NOMO-1 treated with DMSO at 0.1 percent for 48 hours (cell line): ENCODE measurements around the gene BAHCC1.

Source experiments
- DNase-seq: peaks from one replicate; lab custom pipeline; 2025; ENCODE audit not compliant: unreplicated experiment; lab: John Stamatoyannopoulos, UW

Gene BAHCC1

DNA sequence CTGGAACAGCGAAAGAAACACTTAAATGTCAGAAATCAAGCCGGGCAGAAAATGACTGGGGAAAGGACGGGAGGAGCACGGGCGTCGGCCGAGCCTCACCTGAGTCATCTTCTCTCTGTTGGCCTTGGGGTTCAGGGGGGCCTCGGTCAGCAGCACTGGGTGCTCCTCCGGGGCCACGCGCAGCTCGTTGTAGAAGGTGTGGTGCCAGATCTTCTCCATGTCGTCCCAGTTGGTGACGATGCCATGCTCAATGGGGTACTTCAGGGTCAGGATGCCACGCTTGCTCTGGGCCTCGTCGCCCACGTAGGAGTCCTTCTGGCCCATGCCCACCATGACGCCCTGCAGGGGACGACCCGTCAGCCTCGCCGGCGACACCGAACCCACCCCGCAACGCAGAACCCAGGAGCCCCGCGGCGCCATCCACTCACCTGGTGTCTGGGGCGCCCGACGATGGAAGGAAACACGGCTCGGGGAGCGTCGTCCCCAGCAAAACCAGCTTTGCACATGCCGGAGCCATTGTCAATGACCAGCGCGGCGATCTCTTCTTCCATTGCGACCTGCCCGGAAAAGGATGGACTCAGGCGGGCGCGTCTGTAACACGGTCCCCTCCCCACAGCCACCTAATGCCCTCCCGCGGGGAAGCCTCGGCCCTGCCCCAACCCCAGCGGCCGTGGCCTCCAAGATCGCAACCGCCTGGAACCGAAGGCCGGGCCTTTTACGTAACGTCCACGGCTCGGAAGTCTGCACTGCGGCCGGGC lies 116.7 kb downstream of the BAHCC1 start:
- DNase-seq = no peak

DNA sequence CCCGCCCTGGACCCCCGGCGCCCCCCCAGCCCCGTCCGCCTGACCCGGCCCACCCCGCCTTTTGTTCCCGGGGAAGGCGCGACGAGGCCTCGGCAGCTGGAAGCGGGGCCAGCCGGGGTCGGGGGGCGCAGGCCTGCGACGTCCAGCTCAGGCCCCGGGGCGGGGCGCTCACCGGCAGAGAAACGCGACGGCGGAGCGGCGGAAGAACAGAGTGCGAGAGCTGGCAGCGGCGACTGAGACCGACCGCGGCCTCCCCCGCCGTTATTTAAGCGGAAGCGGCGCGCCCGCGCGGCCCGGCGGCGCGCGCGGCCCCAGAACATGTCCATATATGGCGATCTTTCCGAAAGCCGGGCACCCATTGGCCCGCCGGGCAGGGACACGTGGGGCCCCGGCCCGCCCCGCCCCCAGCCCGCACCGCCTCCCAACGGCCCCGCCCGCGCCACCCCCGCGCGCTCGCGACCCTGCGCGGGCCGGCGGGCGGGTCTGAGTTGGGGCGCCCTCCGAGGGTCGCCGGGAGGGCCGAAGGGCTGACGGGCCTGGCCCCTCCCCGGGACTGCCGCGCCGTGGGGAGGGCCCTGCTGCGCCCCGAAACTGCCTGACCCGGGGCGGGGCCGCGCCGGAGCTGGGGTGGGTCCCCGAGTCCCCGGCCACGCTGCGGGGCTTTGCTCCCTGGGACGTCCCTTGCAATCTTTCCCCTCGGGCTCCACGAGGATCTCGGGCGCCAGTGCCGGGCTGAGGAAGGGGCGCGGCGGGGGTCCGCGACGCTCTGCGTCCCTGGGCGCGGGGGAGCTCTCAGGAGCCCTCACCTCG lies 117.5 kb downstream of the BAHCC1 start, which contains the start of gene ACTG1:
Gene ACTG1 (minus strand): TSS at position 238 of the 810 bp plus-strand sequence. CDS start 445 bp downstream, outside the sequence.
- peak; percentile 88 for DNase-seq

DNA sequence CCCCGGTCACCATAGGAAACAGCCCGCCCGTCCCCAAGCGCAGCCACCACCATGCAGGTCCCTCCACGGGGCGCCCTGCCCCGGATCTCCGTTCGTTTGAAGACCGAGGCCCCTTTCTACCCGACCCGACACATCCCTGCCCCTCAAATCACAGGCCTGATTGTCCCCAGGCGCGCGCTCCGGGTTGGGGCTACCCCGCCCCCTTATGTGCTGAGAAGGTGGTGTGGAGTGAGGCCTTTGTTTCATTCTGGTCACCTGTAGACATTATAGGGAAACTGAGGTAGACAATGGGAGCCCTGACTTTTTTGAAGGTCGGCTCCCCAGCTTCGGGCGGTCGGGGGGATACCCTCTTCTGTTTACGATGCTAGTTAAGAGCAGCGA lies 118.1 kb downstream of the BAHCC1 start:
- peak; percentile 56 for DNase-seq

DNA sequence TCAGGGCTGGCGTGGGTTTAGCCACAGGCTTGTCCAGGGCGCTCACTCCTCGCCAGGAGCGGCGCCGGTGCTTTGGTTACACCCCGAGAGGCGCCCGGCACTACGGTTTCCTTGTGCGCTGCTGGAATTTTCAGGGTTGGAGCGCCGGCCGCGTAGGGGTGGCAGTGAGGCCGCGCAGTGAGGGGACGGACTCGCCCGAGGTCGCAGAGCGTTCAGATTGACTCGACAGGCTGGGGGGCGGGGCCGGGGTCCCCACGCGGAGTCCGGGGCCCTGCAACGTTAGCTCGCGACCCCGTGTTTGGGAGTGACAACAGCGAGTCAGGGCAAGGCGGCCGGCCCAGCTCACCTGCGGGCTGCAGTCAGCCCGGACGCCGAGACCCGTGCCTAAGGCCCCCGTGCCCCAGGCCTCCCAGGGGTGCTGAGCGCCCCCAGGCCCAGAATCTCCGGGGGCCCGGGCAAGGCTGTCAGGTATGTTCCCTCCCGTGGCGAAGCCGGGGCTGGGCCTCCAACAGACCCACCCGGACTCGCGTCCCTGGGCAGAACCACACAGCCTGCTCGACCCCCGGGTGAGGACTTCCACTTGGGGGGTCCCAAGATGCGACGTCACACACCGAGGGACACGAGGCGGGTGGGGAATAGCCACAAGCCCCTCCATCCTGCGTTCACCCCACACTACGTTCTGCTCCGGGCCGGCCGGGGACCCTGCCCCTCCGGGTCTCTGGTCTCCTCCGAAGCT lies 118.7 kb downstream of the BAHCC1 start:
- peak; percentile 53 for DNase-seq

DNA sequence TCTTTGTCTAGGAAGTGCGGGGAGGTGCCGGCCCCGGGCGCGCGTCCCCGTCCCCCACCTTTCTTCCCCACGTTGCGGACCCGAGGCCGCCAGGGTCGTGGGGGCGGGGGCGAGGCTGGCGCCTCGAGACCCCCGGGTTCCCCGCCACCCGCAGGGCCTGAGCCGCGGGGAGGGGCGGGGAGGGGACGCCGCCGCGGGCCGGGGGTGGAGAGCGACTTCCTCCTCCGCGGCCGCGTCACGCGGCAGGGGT lies 119.2 kb downstream of the BAHCC1 start:
- no peak for DNase-seq

DNA sequence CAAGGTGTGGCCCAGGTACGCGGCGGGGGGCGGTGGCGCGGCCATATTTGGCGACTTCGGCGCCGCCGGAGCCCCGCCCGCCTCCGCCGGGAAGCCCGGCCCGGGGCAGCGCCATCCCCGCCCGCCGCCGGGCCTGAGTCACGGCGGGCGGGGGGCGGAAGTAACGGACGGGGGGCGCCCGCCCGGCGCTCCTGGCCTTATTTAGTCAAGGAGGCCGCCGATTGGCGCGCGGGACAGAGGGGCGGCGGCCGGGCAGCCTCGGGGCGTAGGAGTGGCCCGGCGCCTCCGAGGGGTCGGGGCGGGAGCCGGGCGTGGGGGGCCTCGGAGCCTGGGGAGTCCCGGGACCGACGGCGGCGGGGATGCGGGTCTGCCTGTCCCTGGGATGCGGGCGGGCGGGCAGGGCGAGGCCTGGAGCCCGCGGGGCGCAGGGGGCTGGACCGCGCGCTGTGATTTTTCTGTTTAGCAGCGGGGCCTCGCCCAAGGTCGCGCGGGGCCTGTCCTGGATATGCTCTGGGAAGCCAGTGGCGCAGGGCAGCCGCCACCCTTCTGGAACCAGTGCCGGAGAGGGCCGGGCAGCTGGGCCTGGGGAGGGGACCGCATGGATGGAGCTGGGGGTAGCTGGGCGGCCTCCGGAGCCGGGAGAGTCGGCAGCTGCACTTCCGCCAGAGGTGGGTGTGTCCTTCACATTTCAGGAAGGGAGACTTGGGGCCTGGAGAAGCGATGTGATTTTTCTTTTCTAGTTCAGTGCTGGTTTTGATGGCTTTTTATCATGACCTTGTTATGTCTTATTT lies 119.7 kb downstream of the BAHCC1 start:
- peak; percentile 74 for DNase-seq

DNA sequence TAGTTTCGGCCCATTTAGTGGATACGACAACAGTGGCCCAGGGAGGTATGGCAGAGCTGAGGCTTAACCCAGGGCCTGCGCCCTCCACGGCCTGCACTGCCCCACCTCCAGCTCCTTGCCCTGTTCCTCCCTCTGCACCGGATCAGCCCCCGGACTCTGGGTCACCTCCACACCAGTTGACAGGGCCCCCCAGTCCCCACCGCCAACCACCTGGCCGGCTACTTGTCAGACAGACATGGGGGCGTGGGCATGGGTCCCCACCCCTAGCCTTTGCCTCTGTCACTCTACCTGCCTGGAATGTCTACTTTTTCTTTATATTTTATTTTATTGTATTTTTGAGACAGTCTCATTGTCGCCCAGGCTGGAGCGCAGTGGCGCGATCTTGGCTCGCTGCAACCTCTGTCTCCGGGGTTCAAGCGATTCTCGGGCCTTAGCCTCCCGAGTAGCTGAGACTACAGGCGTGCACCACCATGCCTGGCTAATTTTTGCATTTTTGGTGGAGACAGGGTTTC lies 120.3 kb downstream of the BAHCC1 start:
- no peak for DNase-seq
